NCI-H2107 (cell line): ENCODE data around the gene SIGLEC6.

Experiments
- DNase-seq: peaks from one replicate; lab custom pipeline; 2025; lab: John Stamatoyannopoulos, UW

The SIGLEC6 gene

DNA sequence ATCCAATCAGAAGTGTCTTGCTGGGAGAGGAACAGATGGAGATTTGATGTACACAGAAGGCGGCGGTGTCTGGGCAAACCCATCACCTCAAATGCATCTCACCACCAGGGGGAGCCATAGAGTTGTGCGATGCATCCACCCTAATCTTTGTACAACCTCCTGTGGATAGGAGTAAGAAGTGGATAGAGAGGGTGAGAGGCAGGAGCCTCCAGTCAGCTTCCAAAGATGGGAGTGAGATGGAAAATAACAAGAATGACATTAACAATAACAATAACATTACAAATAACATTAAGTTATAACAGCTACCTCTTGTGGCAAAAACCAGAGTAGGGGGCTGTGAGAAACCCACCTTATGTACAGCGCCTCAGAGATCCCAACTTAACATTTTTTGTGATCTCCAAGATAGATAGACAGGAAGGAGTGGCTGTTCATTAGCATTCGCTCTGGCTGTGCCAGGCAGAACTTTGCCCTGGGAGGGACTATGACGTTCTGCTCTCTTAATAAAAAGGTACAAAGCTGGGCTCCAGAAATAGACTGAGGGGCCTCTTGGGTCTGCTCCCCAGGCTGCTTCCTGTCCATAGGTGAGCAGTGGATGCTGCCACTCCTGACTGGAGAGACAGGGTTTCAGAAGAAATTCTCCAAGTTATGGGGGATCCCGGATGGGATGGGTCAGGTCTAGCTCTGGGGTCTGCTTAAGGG is 58.3 kb downstream of the SIGLEC6 start:
- DNase-seq, result peak; percentile 52

- DNase-seq, result no peak
Measured at GRCh38 chr19:51472607-51473006, 58.9 kb downstream of the SIGLEC6 start.

GRCh38 chr19:51471527-51471926 is 59.9 kb downstream of the SIGLEC6 start:
- no peak for DNase-seq

DNA sequence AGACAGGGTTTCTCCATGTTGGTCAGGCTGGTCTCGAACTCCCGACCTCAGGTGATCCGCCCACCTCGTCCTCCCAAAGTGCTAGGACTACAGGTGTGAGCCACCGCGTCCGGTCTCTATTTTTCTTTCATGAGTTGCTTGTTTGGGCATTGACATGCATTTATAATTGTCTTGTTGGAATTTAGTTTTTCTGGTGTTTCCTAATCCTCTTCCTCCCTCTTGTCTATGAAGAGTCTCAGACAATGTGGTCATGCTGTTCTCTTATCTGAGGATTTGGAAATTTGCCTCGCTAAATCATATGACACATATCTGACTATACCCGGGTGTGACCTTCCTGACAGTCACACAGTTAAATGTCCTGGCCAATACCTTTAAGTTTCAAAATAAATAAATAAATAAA is 60.5 kb downstream of the SIGLEC6 start:
- DNase-seq, result no peak

- DNase-seq, result no peak
Measured at GRCh38 chr19:51469629-51470028, 61.8 kb downstream of the SIGLEC6 start.

GRCh38 chr19:51469162-51469561 is 62.3 kb downstream of the SIGLEC6 start:
- no peak for DNase-seq

DNA sequence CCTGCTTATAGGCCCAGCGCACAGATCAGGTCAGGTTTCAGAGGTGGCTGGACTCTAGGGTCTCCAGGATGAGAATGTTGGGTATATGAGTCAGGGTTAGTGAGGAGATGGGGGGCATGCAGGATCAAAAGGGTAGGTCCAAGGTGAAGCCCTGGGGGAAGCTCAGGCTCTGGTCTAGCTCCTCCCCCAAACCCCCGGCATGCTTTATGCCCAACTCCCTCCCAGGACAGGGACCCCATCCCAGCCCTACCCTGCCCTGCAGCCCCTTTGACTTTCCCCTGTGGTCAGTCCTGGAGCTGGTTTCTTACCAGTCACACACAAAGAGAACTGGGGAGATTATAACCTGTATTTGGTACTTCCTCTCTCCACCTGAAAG is 62.9 kb downstream of the SIGLEC6 start:
- DNase-seq, result no peak

- DNase-seq, result no peak
Measured at GRCh38 chr19:51467864-51468544, 63.5 kb downstream of the SIGLEC6 start.
